NCI-H526 (cell line): ENCODE measurements around the gene KRTAP4-8.
"Not testable (repeated sequence)": the region's sequence is repeated elsewhere in the genome, so short reads cannot be mapped to it uniquely, and the experiment has no call there.

Experiments
- DNase-seq, 2 experiments: peaks; one replicate each; lab custom pipeline; 2025; lab: John Stamatoyannopoulos, UW

Gene KRTAP4-8

GRCh38 chr17:41108728-41109386, 10.9 kb upstream of the KRTAP4-8 start:
- not testable (repeated sequence) for DNase-seq

- no peak for DNase-seq
Observed at GRCh38 chr17:41107941-41108450, 10.1 kb upstream of the KRTAP4-8 start.

- DNase-seq = not testable (repeated sequence)
Observed at GRCh38 chr17:41105347-41105746, 7.4 kb upstream of the KRTAP4-8 start, which contains the start of gene KRTAP4-9. TSS of gene KRTAP4-9 (plus strand) at chr17:41105389. CDS start at chr17:41105389, 0 bp downstream.

GRCh38 chr17:41104386-41105038, 6.6 kb upstream of the KRTAP4-8 start:
- not testable (repeated sequence) for DNase-seq

GRCh38 chr17:41103896-41104295, 6.0 kb upstream of the KRTAP4-8 start:
- DNase-seq = no peak

GRCh38 chr17:41101586-41102259, 3.8 kb upstream of the KRTAP4-8 start, which contains the start of gene KRTAP4-16:
TSS of gene KRTAP4-16 (minus strand) at chr17:41102209. CDS start at chr17:41102209, 0 bp downstream.
- no peak for DNase-seq

- DNase-seq = not testable (repeated sequence)
Observed at GRCh38 chr17:41099682-41100480, 1.9 kb upstream of the KRTAP4-8 start.

- no peak for DNase-seq
Observed at GRCh38 chr17:41098481-41098880, 539 bp upstream of the KRTAP4-8 start.

GRCh38 chr17:41096055-41096454, 1.9 kb downstream of the KRTAP4-8 start:
- peak; percentile 57 to 76 for DNase-seq

GRCh38 chr17:41088760-41089352, 9.1 kb downstream of the KRTAP4-8 start:
- not testable (repeated sequence) for DNase-seq

GRCh38 chr17:41084100-41084856, 13.7 kb downstream of the KRTAP4-8 start, which contains the start of gene KRTAP4-7:
TSS of gene KRTAP4-7 (plus strand) at chr17:41084150. CDS start at chr17:41084207, 57 bp downstream.
- DNase-seq = not testable (repeated sequence)

GRCh38 chr17:41083427-41083826, 14.5 kb downstream of the KRTAP4-8 start:
- not testable (repeated sequence) for DNase-seq

- DNase-seq = no peak
Observed at GRCh38 chr17:41082626-41083025, 15.3 kb downstream of the KRTAP4-8 start.

GRCh38 chr17:41076788-41077187, 21.2 kb downstream of the KRTAP4-8 start:
- no peak for DNase-seq

GRCh38 chr17:41073676-41074075, 24.3 kb downstream of the KRTAP4-8 start:
- DNase-seq = peak; percentile 19 to 61

- DNase-seq = no peak
Observed at GRCh38 chr17:41071606-41072360, 26.2 kb downstream of the KRTAP4-8 start.

- DNase-seq = no peak
Observed at GRCh38 chr17:41069031-41069430, 28.9 kb downstream of the KRTAP4-8 start.

GRCh38 chr17:41067281-41067680, 30.7 kb downstream of the KRTAP4-8 start:
- no peak for DNase-seq

- no peak for DNase-seq
Observed at GRCh38 chr17:41065829-41066624, 31.9 kb downstream of the KRTAP4-8 start, which contains the start of gene KRTAP2-4. TSS of gene KRTAP2-4 (minus strand) at chr17:41065879. CDS start at chr17:41065845, 34 bp downstream.
